ENCODE measurements around the gene VPS16. TPM values are rescaled to one million over a fixed set of nuclear protein-coding genes. Genes with fewer than 3 reads are reported as not detected.

VPS16 gene
- polyA plus RNA-seq, 2 of the 4 experiments (the other 2 are of a cell fraction) = 33.0 to 37.5 TPM

- no peak for DNase-seq (ENCODE audit: low read depth in 1 of 2, low spot score in 1 of 2)
- FAIRE-seq = no peak
- no peak overlapping the region for H3K4me3 ChIP-seq
- POLR2A ChIA-PET = interaction anchor here (1.1 kb wide), 1 partner anchor 8 kb away, joined by 4 read pairs; the partner anchor contains the start of gene PTPRA
- H3K27ac ChIP-seq = no peak overlapping the region
- H3K9me3 ChIP-seq = no peaks in the 10 kb centered on the region
- H3K4me2 ChIP-seq = no peak overlapping the region
- WGBS (ENCODE audit: missing lambda C conversion rate) = 95% methylated on average over 12 of the region's 12 CpGs
- TF ChIP-seq HOXA7 (CRISPR knock-in tag; IDR thresholded peaks at IDR 0.05) = no peak
- TF ChIP-seq RCOR1 (IDR thresholded peaks at IDR 0.05; ENCODE audit: low read depth, low read length) = no peak
- TF ChIP-seq FOSL2 (IDR thresholded peaks at IDR 0.05) = no peak
- no peak for TF ChIP-seq FOSL2 (CRISPR knock-in tag; IDR thresholded peaks at IDR 0.05)
- no peak for TF ChIP-seq TFCP2L1 (CRISPR knock-in tag; IDR thresholded peaks at IDR 0.05)
- no peak for TF ChIP-seq HOXB13 (CRISPR knock-in tag; IDR thresholded peaks at IDR 0.05; ENCODE audit: low read depth)
- H3K4me1 ChIP-seq = peaks cover 10% of the 10 kb centered on the region; the same call in 2 of the 3 replicates
- no peak for ATAC-seq
- CTCF ChIA-PET = interaction anchor here (1.0 to 2.9 kb wide), 4 partner anchors 13 to 121 kb away, joined by 3 to 21 read pairs (median 4); no protein-coding TSS in a partner anchor
Measured at GRCh38 chr20:2864626-2865025, 24.1 kb downstream of the VPS16 start.

GRCh38 chr20:2865101-2865500 is 24.6 kb downstream of the VPS16 start:
- 97% methylated on average over 10 of the region's 10 CpGs for WGBS (ENCODE audit: missing lambda C conversion rate)
- Histone ChIP-seq H3K4me2 (no peak overlapping the region), H3K27ac (no peak overlapping the region), H3K4me3 (no peak overlapping the region), H3K9me3 (no peaks in the 10 kb centered on the region), H3K4me1 (peaks cover 10% of the 10 kb centered on the region; the same call in 2 of the 3 replicates)
- DNase-seq (ENCODE audit: low read depth in 1 of 2, low spot score in 1 of 2) = no peak
- no peak for FAIRE-seq
- ChIA-PET POLR2A (no interaction called here), CTCF (interaction anchor here (1.0 to 2.9 kb wide), 8 partner anchors 9 to 120 kb away, joined by 3 to 21 read pairs (median 4); no protein-coding TSS in a partner anchor)
- no peak for ATAC-seq
- TF ChIP-seq MYC (IDR thresholded peaks at IDR 0.05; ENCODE audit: borderline replicate concordance, low read length) (no peak), NPAS2 (CRISPR knock-in tag; IDR thresholded peaks at IDR 0.05; ENCODE audit: borderline replicate concordance) (no peak), BHLHE40 (IDR thresholded peaks at IDR 0.05; ENCODE audit: low read depth, low read length) (no peak), HEYL (CRISPR knock-in tag; IDR thresholded peaks at IDR 0.05) (no peak), ZNF302 (CRISPR knock-in tag; IDR thresholded peaks at IDR 0.05) (no peak), ESRRA (IDR thresholded peaks at IDR 0.05; ENCODE audit: borderline replicate concordance, low read length) (no peak), CTCF (IDR thresholded peaks at IDR 0.05) (no peak), NR3C1 (IDR thresholded peaks at IDR 0.05) (no peak), E2F6 (IDR thresholded peaks at IDR 0.05; ENCODE audit: borderline replicate concordance, low read depth) (no peak), HES2 (IDR thresholded peaks at IDR 0.05) (no peak)

- Histone ChIP-seq H3K4me2 (no peak overlapping the region), H3K27ac (no peak overlapping the region), H3K9me3 (no peaks in the 10 kb centered on the region), H3K4me1 (peaks cover 15% of the 10 kb centered on the region), H3K4me3 (no peak overlapping the region)
- FAIRE-seq (no peak), DNase-seq (ENCODE audit: low read depth in 1 of 2, low spot score in 1 of 2) (no peak), ATAC-seq (peak in 1 of 2 experiments; percentile 35; a peak in 2 of 6 replicates)
- WGBS (ENCODE audit: missing lambda C conversion rate) = 98% methylated on average over 3 of the region's 3 CpGs
- CTCF ChIA-PET = interaction anchor here (0.6 to 2.9 kb wide), 10 partner anchors 10 to 124 kb away, joined by 3 to 21 read pairs (median 4); no protein-coding TSS in a partner anchor
- TF ChIP-seq KDM1A (IDR thresholded peaks at IDR 0.05; ENCODE audit: low read depth) (no peak), CEBPB (IDR thresholded peaks at IDR 0.05) (no peak), MAZ (IDR thresholded peaks at IDR 0.05; ENCODE audit: borderline replicate concordance, low read depth, low read length) (no peak), HMGXB4 (CRISPR knock-in tag; IDR thresholded peaks at IDR 0.05; ENCODE audit: borderline replicate concordance) (no peak), E2F6 (IDR thresholded peaks at IDR 0.05; ENCODE audit: borderline replicate concordance, low read depth) (no peak), JUN (IDR thresholded peaks at IDR 0.05) (no peak), ZFP36 (IDR thresholded peaks at IDR 0.05; ENCODE audit: borderline replicate concordance, partially characterized antibody) (no peak), RAD21 (conservative IDR thresholded peaks at IDR 0.05 in 1 of 2, IDR thresholded peaks at IDR 0.05 in 1 of 2) (peak in 1 of 2 experiments; percentile 37; a peak in 2 of 5 replicates)
- POLR2A ChIA-PET = no interaction called here
Measured at GRCh38 chr20:2865630-2866029, 25.1 kb downstream of the VPS16 start.

Measured in A549 (cell line).